ENCODE data around the gene RBM20. TPM values are rescaled to one million over a fixed set of nuclear protein-coding genes. Genes with fewer than 3 reads are reported as not detected.

The RBM20 gene
- total RNA-seq, 2 experiments from 2014 or later = not detected

DNA sequence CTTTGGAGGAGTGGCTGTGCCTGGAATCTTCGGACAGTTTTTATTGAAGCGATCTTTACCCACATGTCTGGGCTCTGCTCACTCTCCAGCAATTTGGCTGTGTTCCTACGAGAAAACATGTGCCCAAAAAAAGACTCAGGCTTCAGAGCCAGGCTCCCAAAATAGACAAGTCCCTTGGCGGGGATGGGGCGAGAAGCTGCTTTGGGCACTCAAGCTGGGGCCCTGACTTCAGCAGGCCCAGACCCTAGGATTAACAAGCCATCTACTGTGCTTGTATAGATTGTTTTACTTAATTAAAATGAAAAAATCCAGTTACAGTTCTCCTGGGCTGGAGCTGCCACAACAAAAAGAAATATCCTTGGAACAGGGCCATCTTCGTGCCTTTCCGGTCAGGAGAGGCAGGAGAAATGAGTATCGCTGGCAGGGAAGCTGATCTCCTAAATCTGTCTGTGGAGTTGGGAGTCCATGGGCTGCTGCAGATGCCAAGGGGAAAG, 176.2 kb downstream of the RBM20 start:
- ChIA-PET CTCF (interaction anchor here (0.8 to 4.1 kb wide), 2 partner anchors 14 to 17 kb away, joined by 3 to 17 read pairs; no protein-coding TSS in a partner anchor), POLR2A (no interaction called here)
- H3K27me3 Mint-ChIP-seq = peaks cover under 1% of the 10 kb centered on the region
- no peak overlapping the region for H3K27ac Mint-ChIP-seq
- no peak overlapping the region for H3K4me3 Mint-ChIP-seq
- H3K36me3 Mint-ChIP-seq (ENCODE audit: low read depth) = no peaks in the 10 kb centered on the region
- peaks cover 4% of the 10 kb centered on the region for H3K4me1 Mint-ChIP-seq
- no peaks in the 10 kb centered on the region for H3K9me3 Mint-ChIP-seq
- DNase-seq = no peak

DNA sequence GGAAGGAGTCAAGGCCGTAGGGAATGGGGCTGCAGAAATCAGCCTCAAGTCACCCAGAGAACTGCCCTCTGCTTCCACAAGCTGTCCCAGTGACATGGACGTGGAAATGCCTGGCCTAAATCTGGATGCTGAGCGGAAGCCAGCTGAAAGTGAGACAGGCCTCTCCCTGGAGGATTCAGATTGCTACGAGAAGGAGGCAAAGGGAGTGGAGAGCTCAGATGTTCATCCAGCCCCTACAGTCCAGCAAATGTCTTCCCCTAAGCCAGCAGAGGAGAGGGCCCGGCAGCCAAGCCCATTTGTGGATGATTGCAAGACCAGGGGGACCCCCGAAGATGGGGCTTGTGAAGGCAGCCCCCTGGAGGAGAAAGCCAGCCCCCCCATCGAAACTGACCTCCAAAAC, 177.4 kb downstream of the RBM20 start:
- H3K9me3 Mint-ChIP-seq = no peaks in the 10 kb centered on the region
- no peaks in the 10 kb centered on the region for H3K36me3 Mint-ChIP-seq (ENCODE audit: low read depth)
- no peak overlapping the region for H3K27ac Mint-ChIP-seq
- peaks cover 4% of the 10 kb centered on the region for H3K4me1 Mint-ChIP-seq
- ChIA-PET POLR2A (no interaction called here), CTCF (interaction anchor here (1.0 to 4.1 kb wide), 2 partner anchors 14 to 18 kb away, joined by 3 to 17 read pairs; no protein-coding TSS in a partner anchor)
- DNase-seq = no peak
- H3K27me3 Mint-ChIP-seq = peaks cover 2% of the 10 kb centered on the region
- H3K4me3 Mint-ChIP-seq = no peak overlapping the region

DNA sequence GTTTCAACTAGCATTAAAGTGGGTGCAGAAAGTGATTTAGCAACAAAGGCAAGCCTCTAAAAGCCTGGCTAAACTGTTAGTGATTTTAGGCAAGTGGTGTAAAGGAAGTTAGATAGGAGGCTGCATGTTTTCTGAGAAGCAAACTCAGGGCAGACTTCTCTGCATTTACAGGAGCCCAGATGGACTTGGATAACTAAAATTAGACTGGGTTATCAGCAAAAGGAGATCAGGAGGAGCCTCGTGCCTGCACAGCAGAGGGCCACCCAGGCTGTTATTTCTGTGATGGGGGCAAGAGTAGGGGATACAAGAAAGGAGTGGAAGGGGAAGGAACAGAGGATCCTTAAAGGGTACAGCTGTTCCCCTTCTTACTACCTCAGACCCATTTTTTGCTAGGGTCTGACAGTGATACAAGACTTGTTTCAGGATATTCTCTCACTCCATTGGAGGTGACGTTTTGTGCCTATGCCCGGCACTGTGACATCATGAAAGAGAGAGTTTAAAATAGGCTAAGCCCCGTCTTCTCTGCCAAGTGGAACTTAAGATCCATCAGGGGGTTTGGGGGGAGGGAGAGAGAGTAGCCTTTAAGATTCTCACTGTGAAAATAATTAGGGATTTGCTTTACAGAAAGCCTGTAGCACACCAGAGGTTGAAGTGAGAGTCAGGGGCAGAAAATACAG, 178.0 kb downstream of the RBM20 start:
- Mint-ChIP-seq H3K27me3 (peaks cover 2% of the 10 kb centered on the region), H3K27ac (no peak overlapping the region), H3K4me3 (no peak overlapping the region), H3K36me3 (ENCODE audit: low read depth) (no peaks in the 10 kb centered on the region), H3K9me3 (no peaks in the 10 kb centered on the region), H3K4me1 (peaks cover 4% of the 10 kb centered on the region)
- ChIA-PET CTCF (interaction anchor here (1.0 to 4.1 kb wide), 4 partner anchors 13 to 19 kb away, joined by 3 to 17 read pairs (median 4); no protein-coding TSS in a partner anchor), POLR2A (no interaction called here)
- DNase-seq = no peak

DNA sequence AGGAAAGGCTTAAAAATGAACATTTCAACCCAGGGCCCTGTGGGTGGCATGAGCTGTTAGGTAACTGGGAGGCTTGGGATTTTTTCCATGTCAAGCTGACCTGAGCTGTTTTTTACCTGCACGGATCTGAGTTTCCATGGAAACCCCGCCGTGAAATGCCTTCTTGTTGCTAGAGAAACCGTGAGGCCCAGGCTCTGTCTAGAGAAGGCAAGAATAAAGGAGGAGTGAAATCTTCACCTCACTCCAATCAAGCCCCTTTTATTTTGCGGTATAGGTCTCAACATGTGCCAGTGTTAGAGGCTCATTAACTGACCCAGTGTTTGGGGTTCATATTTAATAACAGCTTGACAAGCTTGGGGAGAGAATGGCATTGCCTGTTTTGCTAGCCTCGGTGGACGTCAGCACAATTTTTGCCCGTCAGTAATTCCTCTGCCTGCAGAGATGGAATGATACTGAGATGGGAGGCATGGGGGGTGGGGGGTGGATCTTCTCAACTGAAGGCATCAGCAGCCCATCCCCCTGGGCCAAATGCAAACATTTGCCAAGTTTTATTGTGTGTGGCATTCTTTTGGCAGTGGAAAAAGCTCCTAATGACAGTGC, 178.7 kb downstream of the RBM20 start:
- DNase-seq = no peak
- Mint-ChIP-seq H3K4me3 (no peak overlapping the region), H3K27me3 (peaks cover 2% of the 10 kb centered on the region), H3K36me3 (ENCODE audit: low read depth) (no peaks in the 10 kb centered on the region), H3K27ac (no peak overlapping the region), H3K4me1 (no peaks in the 10 kb centered on the region), H3K9me3 (no peaks in the 10 kb centered on the region)
- ChIA-PET POLR2A (no interaction called here), CTCF (interaction anchor here (0.7 to 1.3 kb wide), 3 partner anchors 13 to 19 kb away, joined by 3 to 4 read pairs (median 3); no protein-coding TSS in a partner anchor)

DNA sequence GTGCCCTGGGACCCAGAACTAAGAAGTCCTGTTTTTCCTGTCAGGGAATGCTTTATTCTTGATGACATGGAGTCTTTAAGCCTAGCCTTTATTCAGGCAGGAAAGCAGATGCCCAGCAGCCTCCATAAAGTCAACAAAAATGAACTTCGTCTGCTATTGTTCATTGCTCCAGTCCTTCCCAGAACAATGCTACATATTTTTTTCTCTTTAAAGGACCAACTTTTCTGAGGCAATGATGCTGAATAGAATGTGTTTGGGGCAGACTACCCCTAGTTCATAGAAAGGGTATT, 180.0 kb downstream of the RBM20 start:
- Mint-ChIP-seq H3K9me3 (no peaks in the 10 kb centered on the region), H3K27me3 (peaks cover 2% of the 10 kb centered on the region), H3K36me3 (ENCODE audit: low read depth) (no peaks in the 10 kb centered on the region), H3K27ac (no peak overlapping the region), H3K4me1 (no peaks in the 10 kb centered on the region), H3K4me3 (no peak overlapping the region)
- POLR2A ChIA-PET = no interaction called here
- no peak for DNase-seq
- CTCF ChIA-PET = no interaction called here

DNA sequence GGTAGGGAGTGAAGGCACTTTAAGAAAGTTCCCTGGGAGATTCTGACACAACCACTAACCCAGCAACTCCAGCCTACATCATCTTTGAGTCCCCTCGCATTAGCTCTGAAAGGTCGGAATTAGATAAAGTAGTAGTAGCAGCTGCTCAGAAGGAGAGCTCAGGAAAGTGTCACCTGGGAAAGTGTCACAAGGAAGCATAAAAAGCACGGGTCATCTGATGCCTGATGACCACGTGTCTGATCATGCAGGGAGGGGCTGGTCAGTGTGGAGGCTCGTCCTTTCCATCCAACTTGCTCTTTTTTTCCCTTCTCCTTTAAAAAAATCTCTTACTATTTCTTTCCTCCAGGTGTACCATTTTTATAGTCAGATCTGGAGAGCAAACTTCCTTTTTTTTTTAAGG, 180.5 kb downstream of the RBM20 start:
- POLR2A ChIA-PET = no interaction called here
- no peak overlapping the region for H3K4me3 Mint-ChIP-seq
- no peak for DNase-seq
- no peaks in the 10 kb centered on the region for H3K4me1 Mint-ChIP-seq
- H3K36me3 Mint-ChIP-seq (ENCODE audit: low read depth) = no peaks in the 10 kb centered on the region
- peaks cover 2% of the 10 kb centered on the region for H3K27me3 Mint-ChIP-seq
- H3K9me3 Mint-ChIP-seq = no peaks in the 10 kb centered on the region
- CTCF ChIA-PET = interaction anchor here (1.5 kb wide), 1 partner anchor 17 kb away, joined by 3 read pairs; no protein-coding TSS in a partner anchor
- H3K27ac Mint-ChIP-seq = no peak overlapping the region

DNA sequence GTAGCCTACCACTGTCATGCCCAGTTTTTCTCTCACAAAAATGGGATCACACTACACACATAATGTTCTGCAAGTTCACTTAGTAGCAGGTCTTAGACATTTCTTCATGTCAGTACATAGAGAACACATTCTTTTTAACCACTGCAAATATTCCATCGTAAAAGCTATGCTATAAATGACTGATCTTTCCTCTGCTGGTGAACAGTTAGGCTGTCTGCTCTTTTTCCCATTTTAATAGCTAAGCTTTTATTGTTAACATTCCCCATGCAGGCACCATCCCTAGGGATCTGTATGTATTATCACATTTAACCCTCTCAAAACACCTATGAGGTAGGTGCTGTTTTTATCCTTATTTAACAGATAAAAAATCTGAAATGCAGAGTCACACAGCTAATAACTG, 181.4 kb downstream of the RBM20 start:
- CTCF ChIA-PET = interaction anchor here (0.6 to 1.5 kb wide), 2 partner anchors 16 to 22 kb away, joined by 3 to 5 read pairs; no protein-coding TSS in a partner anchor
- H3K9me3 Mint-ChIP-seq = no peaks in the 10 kb centered on the region
- H3K4me3 Mint-ChIP-seq = no peak overlapping the region
- no peaks in the 10 kb centered on the region for H3K4me1 Mint-ChIP-seq
- H3K27me3 Mint-ChIP-seq = peaks cover 2% of the 10 kb centered on the region
- POLR2A ChIA-PET = no interaction called here
- no peak for DNase-seq
- H3K36me3 Mint-ChIP-seq (ENCODE audit: low read depth) = no peaks in the 10 kb centered on the region
- H3K27ac Mint-ChIP-seq = no peak overlapping the region

DNA sequence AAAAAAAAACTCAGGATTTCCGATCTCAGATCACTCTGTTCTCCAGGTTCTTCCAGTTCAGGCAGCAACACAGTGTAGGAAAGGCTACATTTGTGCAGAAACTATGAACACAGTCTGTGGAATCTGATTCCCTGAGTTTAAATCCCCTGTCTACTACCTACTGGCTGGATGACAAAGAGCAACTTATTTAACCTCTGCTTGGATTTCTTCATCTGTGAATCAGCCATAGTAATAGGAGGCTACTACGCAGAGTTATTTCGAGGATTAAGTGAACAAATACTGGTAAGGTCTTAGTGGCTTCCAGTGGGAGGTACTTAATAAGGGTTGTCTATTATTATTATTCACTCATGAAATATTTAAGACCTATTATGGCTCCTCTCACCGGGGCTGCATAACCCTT, 183.3 kb downstream of the RBM20 start:
- ChIA-PET CTCF (interaction anchor here (1.5 to 1.7 kb wide), 2 partner anchors 9 to 81 kb away, joined by 3 to 6 read pairs; no protein-coding TSS in a partner anchor), POLR2A (no interaction called here)
- Mint-ChIP-seq H3K9me3 (no peaks in the 10 kb centered on the region), H3K27me3 (peaks cover 2% of the 10 kb centered on the region), H3K4me3 (no peak overlapping the region), H3K36me3 (ENCODE audit: low read depth) (no peaks in the 10 kb centered on the region), H3K4me1 (peaks cover 3% of the 10 kb centered on the region), H3K27ac (no peak overlapping the region)
- DNase-seq = no peak

DNA sequence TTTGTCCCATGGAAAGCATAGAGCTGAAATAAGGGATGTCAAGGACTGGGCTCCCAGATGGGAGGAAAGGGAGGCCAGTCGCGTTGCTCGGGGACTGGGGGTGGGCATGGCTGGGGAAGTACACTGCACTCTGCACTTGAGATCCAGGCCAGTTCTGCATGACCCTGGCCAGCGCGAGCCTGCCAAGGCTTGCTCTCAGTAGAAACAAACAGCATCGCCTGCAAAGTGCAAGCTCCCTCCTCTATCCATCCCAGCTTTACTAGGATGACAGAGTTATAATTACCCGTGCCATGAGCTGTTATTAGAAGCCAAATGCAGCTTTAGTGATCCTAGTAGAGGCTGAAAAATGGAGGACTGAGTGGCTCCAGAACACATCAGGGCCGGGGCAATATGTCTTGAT, 183.7 kb downstream of the RBM20 start:
- Mint-ChIP-seq H3K4me1 (peaks cover 6% of the 10 kb centered on the region), H3K9me3 (no peaks in the 10 kb centered on the region), H3K36me3 (ENCODE audit: low read depth) (no peaks in the 10 kb centered on the region), H3K27me3 (peaks cover 2% of the 10 kb centered on the region), H3K4me3 (no peak overlapping the region), H3K27ac (no peak overlapping the region)
- POLR2A ChIA-PET = no interaction called here
- CTCF ChIA-PET = interaction anchor here (1.5 to 1.7 kb wide), 2 partner anchors 9 to 82 kb away, joined by 3 to 6 read pairs; no protein-coding TSS in a partner anchor
- DNase-seq = no peak

DNA sequence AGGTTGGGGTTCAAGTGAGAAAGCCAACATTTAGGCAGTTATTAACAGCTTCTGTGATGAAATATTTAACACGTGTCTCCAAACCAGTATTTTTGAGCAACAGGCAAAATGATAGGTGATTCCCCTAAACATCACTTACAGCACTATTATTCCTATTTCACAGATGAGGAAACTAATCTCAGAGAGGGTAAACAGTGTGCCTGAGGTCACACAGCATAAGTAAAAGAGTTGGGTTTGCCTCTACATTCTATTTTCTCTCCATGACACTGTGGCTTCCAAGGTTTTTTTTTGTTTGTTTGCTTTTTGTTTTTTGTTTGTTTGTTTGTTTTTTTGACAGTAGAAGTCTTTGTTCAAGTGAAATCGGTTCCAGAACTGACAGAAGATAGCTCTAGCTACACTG, 184.4 kb downstream of the RBM20 start:
- Mint-ChIP-seq H3K27ac (no peak overlapping the region), H3K27me3 (peaks cover 2% of the 10 kb centered on the region), H3K9me3 (no peaks in the 10 kb centered on the region), H3K4me1 (peaks cover 9% of the 10 kb centered on the region), H3K4me3 (no peak overlapping the region), H3K36me3 (ENCODE audit: low read depth) (no peaks in the 10 kb centered on the region)
- ChIA-PET POLR2A (no interaction called here), CTCF (interaction anchor here (0.6 to 1.7 kb wide), 3 partner anchors 10 to 611 kb away, joined by 4 to 6 read pairs (median 4); no protein-coding TSS in a partner anchor)
- DNase-seq = no peak

DNA sequence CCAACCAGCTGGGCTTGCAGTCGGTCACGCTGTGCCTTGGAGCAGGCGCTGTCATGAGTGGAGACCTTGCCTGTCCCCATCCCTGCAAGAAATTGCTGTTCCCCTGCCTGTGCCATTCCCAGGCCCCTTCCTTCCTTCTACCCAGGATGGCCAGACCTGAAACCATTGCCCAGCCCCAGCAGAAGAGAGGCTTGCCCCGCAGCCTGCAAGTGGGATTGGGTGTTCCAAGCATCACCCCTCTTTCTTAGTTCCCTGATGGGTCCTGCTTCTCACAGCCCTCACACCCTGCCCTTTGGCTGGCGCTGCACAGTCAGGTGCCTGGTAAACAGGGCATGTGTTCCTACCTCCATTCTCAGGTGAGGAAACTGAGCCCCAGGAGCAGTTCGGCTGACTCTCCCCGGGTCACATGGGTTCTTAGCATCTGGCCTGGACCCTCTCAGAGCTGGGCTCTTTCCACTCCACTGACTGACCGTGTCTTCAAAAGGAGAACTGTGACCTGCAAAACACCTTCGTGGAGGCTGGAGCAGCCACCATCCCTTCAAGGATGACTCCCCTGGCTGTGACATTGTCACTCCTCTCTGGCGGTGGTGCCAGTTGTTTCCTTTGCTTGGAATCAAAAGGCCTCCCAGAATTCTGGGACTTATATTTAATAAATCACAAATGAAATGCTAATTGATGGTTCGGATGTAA, 185.7 kb downstream of the RBM20 start:
- Mint-ChIP-seq H3K36me3 (ENCODE audit: low read depth) (no peaks in the 10 kb centered on the region), H3K27me3 (peaks cover 2% of the 10 kb centered on the region), H3K4me3 (no peak overlapping the region), H3K9me3 (no peaks in the 10 kb centered on the region), H3K4me1 (peaks cover 21% of the 10 kb centered on the region), H3K27ac (peak overlapping the region; percentile 13)
- DNase-seq = no peak
- POLR2A ChIA-PET = no interaction called here
- CTCF ChIA-PET = no interaction called here

DNA sequence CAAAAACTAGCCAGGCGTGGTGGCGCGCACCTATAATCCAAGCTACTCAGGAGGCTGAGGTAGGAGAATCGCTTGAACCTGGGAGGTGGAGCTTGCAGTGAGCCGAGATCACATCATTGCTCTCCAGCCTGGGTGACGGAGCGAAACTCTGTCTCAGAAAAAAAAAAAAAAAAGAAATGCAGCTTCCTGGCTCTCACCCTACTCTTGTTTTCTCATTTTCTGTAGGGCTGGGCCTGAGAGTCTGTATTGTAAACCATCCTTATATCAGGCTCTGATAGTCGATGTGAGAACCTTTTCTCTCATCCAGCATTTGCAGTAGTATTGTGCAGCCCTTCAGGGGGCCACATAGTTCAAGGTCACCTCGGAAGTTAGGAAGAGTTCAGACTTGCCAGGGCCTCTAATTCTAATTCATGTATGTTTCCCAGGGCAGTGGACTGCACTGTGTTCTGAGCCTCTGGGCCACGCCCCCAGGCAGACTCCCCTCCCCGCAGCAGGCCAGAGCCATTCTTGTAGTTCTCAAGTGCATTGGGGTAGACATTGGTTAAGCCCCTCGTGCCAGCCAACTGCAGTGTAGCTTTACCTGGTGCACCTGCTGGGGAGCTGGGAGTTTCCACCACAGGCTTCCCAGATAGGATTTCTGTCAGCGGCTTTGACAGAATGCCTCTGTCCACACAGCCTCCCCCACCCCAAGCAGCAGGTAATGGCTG, 189.3 kb downstream of the RBM20 start:
- POLR2A ChIA-PET = no interaction called here
- no peaks in the 10 kb centered on the region for H3K27me3 Mint-ChIP-seq
- peaks cover 36% of the 10 kb centered on the region for H3K4me1 Mint-ChIP-seq
- CTCF ChIA-PET = interaction anchor here (0.8 to 1.4 kb wide), 4 partner anchors 14 to 35 kb away, joined by 3 to 4 read pairs (median 3); no protein-coding TSS in a partner anchor
- no peaks in the 10 kb centered on the region for H3K36me3 Mint-ChIP-seq (ENCODE audit: low read depth)
- no peaks in the 10 kb centered on the region for H3K9me3 Mint-ChIP-seq
- H3K27ac Mint-ChIP-seq = peak overlapping the region; percentile 48
- H3K4me3 Mint-ChIP-seq = no peak overlapping the region
- no peak for DNase-seq
